Cardiac muscle cell (in vitro differentiated cells and primary cell): ENCODE data around the gene EXOC6B. TPM values are rescaled to one million over a fixed set of nuclear protein-coding genes. Genes with fewer than 3 reads are reported as not detected.

Source experiments
- DNase-seq, 2 donors: peaks; one replicate each; pipeline versions ENCODE4 v3.0.0 to v3.0.0-alpha.2; 2010 to 2017; ENCODE audit warnings: low read depth in 1 of 2, low spot score in 1 of 2
- H3K27ac ChIP-seq: fragments of 200-600 bp; sonication (generic); 2 replicates; pipeline ENCODE4 v1.5.1; 2016
- H3K27me3 ChIP-seq: fragments of 200-600 bp; sonication (generic); 2 replicates; pipeline ENCODE4 v1.6.0; 2016; ENCODE audit warnings: control low read depth
- H3K36me3 ChIP-seq: fragments of 200-600 bp; sonication (generic); 2 replicates; pipeline ENCODE4 v1.5.1; 2016; ENCODE audit warnings: control low read depth
- H3K4me1 ChIP-seq: fragments of 200-600 bp; sonication (generic); 2 replicates; pipeline ENCODE4 v1.8.1; 2017; ENCODE audit warnings: low read depth, mild to moderate bottlenecking, mixed run types
- H3K4me3 ChIP-seq: fragments of 200-600 bp; sonication (generic); 2 replicates; pipeline ENCODE4 v1.5.1; 2016; ENCODE audit warnings: mild to moderate bottlenecking
- H3K9me3 ChIP-seq: fragments of 200-600 bp; sonication (generic); 2 replicates; pipeline ENCODE4 v1.5.1; 2017; ENCODE audit warnings: low read depth, mild to moderate bottlenecking, control low read depth
- CTCF ChIP-seq: IDR thresholded peaks from 2 replicates; pipeline ENCODE4 v1.5.1; 2012; ENCODE audit warnings: low read depth, mild to moderate bottlenecking, low read length
- polyA plus RNA-seq: library from polyadenylated mRNA; unstranded; fragments of >200 nt; fragmentation: Nextera tagmentation; extraction: Ambion mirVana; gene quantifications from 2 replicates; pipeline ENCODE4 v1.2.1, GENCODE V29; 2016
- total RNA-seq: library from RNA; depleted of rRNA; stranded (reverse); fragments of >200 nt; gene quantifications from 2 replicates; pipeline ENCODE4 v1.2.3, GENCODE V29; 2016

The EXOC6B gene
- total and polyA plus RNA-seq, 2 experiments from 2014 or later, result 21.7 to 23.9 TPM

GRCh38 chr2:72457801-72458516 lies 367.9 kb downstream of the EXOC6B start:
- no peaks in the 10 kb centered on the region for H3K27me3 ChIP-seq
- DNase-seq, result peak in 1 of 2 donors; percentile 44
- no peaks in the 10 kb centered on the region for H3K4me1 ChIP-seq
- no peak overlapping the region for H3K27ac ChIP-seq
- TF ChIP-seq CTCF, result no peak
- peaks cover 6% of the 10 kb centered on the region for H3K9me3 ChIP-seq
- H3K4me3 ChIP-seq, result no peak overlapping the region
- no peaks in the 10 kb centered on the region for H3K36me3 ChIP-seq

GRCh38 chr2:72454189-72454588 lies 371.6 kb downstream of the EXOC6B start:
- Histone ChIP-seq H3K36me3 (no peaks in the 10 kb centered on the region), H3K27me3 (no peaks in the 10 kb centered on the region), H3K27ac (no peak overlapping the region), H3K4me3 (no peak overlapping the region), H3K4me1 (no peaks in the 10 kb centered on the region), H3K9me3 (no peaks in the 10 kb centered on the region)
- DNase-seq, result no peak
- no peak for TF ChIP-seq CTCF

GRCh38 chr2:72442270-72442669 lies 383.6 kb downstream of the EXOC6B start:
- H3K4me1 ChIP-seq, result peaks cover 15% of the 10 kb centered on the region
- no peaks in the 10 kb centered on the region for H3K36me3 ChIP-seq
- no peak overlapping the region for H3K27ac ChIP-seq
- DNase-seq, result no peak
- H3K4me3 ChIP-seq, result no peak overlapping the region
- H3K27me3 ChIP-seq, result no peaks in the 10 kb centered on the region
- no peaks in the 10 kb centered on the region for H3K9me3 ChIP-seq
- no peak for TF ChIP-seq CTCF

- no peaks in the 10 kb centered on the region for H3K27me3 ChIP-seq
- no peaks in the 10 kb centered on the region for H3K9me3 ChIP-seq
- no peak overlapping the region for H3K27ac ChIP-seq
- no peak overlapping the region for H3K4me3 ChIP-seq
- no peak for DNase-seq
- no peaks in the 10 kb centered on the region for H3K36me3 ChIP-seq
- no peak for TF ChIP-seq CTCF
- H3K4me1 ChIP-seq, result peaks cover 15% of the 10 kb centered on the region
Observed at GRCh38 chr2:72439892-72440291, 385.9 kb downstream of the EXOC6B start.

- TF ChIP-seq CTCF, result no peak
- no peaks in the 10 kb centered on the region for H3K9me3 ChIP-seq
- peak in 1 of 2 donors; percentile 6 for DNase-seq
Observed at GRCh38 chr2:72438364-72438763, 387.5 kb downstream of the EXOC6B start.

More at GRCh38 chr2:72438364-72438763, 387.5 kb downstream of the EXOC6B start:
- Histone ChIP-seq H3K27me3 (no peaks in the 10 kb centered on the region), H3K4me3 (no peak overlapping the region), H3K36me3 (no peaks in the 10 kb centered on the region), H3K4me1 (peaks cover 15% of the 10 kb centered on the region), H3K27ac (no peak overlapping the region)
